ENCODE measurements around the gene CBX6. TPM values are rescaled to one million over a fixed set of nuclear protein-coding genes. Genes with fewer than 3 reads are reported as not detected.

Gene CBX6
- total and polyA plus RNA-seq, 10 of the 15 experiments (the other 5 are each of a cell fraction or from before 2014, with no cell fraction given) = 3.6 to 142 (median 37.4) TPM

DNA sequence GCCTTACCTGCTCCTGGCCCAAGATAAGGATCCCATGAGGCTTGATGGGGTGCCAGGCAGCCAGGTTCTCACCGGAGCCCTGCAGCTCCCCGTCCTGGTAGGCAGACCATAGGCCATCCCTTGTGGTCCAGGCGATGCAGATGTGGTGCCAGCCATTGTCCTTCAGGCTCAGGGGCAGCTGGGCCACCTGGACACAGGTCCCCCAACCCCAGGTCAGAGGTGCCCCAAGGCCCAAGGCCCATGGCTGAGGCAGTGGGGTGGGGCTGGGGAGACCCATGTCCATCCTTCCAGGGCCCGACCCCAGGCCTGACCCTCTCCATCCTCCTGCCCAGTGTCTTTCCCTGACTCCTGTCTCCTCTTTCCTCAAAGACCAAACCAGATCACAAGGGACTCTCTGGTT is 48.9 kb downstream of the CBX6 start:
- Histone ChIP-seq H3K4me3 (no peak overlapping the region), H3K27me3 (replicated peaks in 1 of 2; ENCODE audit: control insufficient read depth in 2 of 2, insufficient read depth in 2 of 2, low read length in 1 of 2) (peaks cover 0 to 2% of the 10 kb centered on the region in 2 experiments; a peak in 3 of 4 replicates), H3K9ac (ENCODE audit: control insufficient read depth, insufficient read depth, low read length) (no peak overlapping the region), H3K36me3 (ENCODE audit: control insufficient read depth in 2 of 2, insufficient read depth in 2 of 2, low read length in 1 of 2) (no peaks in the 10 kb centered on the region), H3K79me2 (ENCODE audit: control insufficient read depth, insufficient read depth, low read length) (no peaks in the 10 kb centered on the region), H3K4me1 (ENCODE audit: control insufficient read depth, insufficient read depth, low read length) (no peaks in the 10 kb centered on the region), H3K4me2 (ENCODE audit: control insufficient read depth, insufficient read depth) (no peak overlapping the region), H3K27ac (ENCODE audit: control insufficient read depth, insufficient read depth) (no peak overlapping the region), H4K20me1 (ENCODE audit: control insufficient read depth, insufficient read depth) (no peaks in the 10 kb centered on the region), H2AFZ (ENCODE audit: control insufficient read depth, low read depth, low read length) (no peak overlapping the region), H3K9me3 (replicated peaks; ENCODE audit: control insufficient read depth, insufficient read depth, low read length) (no peaks in the 10 kb centered on the region)
- ChIA-PET RAD21 (ENCODE audit: unreplicated experiment) (no interaction called here), CTCF (interaction anchor here (0.7 kb wide), 1 partner anchor 706 kb away, joined by 3 read pairs; no protein-coding TSS in a partner anchor), POLR2A (no interaction called here), SMC1A (ENCODE audit: uncharacterized antibody, unreplicated experiment) (no interaction called here)
- no peak for FAIRE-seq
- in situ Hi-C loops (cut with MboI) = no loop called here
- no peak for DNase-seq (ENCODE audit: low read depth, low spot score)
- no TSS peak for BruUV-seq (replicated peaks)
- WGBS (ENCODE audit: insufficient coverage, insufficient replicate concordance, low lambda C conversion rate, missing lambda C conversion rate) = 21% methylated on average over 4 of the region's 4 CpGs
- no peak for ATAC-seq
- intact Hi-C loops (cut with micrococcal nuclease; ENCODE audit: unreplicated experiment) = no loop called here
- TF ChIP-seq RB1 (IDR thresholded peaks at IDR 0.05; ENCODE audit: borderline replicate concordance) = no peak
- TF ChIP-seq, protein P1, sequence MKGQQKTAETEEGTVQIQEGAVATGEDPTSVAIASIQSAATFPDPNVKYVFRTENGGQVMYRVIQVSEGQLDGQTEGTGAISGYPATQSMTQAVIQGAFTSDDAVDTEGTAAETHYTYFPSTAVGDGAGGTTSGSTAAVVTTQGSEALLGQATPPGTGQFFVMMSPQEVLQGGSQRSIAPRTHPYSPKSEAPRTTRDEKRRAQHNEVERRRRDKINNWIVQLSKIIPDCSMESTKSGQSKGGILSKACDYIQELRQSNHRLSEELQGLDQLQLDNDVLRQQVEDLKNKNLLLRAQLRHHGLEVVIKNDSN (IDR thresholded peaks at IDR 0.05; ENCODE audit: borderline replicate concordance, extremely low read length, insufficient read depth, low read depth, low read length) = no peak
- no peak for TF ChIP-seq LARP7 (IDR thresholded peaks at IDR 0.05)
- TF ChIP-seq SMARCA5 (IDR thresholded peaks at IDR 0.05) = no peak
- TF ChIP-seq RUNX3 (IDR thresholded peaks at IDR 0.05; ENCODE audit: low read length) = no peak
- TF ChIP-seq ATF2 (IDR thresholded peaks at IDR 0.05; ENCODE audit: low read length) = no peak

DNA sequence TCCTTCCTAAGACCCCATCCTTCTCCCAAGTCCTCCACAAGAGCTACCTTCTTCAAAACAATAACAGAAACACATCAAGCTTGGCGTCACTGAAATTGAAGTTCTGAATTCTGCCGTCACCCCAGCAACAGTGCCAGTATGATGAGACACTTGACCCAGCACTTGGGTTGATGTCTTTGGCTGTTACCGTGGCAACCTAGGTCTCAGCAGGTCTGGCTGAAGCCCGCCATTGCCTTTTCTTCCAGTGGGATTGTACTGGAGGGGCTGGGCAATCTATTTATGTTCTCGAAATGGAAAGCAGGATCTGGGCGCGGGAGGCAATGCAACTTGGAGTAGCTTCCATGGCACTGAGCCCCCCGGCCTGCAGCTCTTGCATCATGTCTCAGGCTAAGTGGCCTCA is 52.0 kb downstream of the CBX6 start:
- in situ Hi-C loops (cut with MboI) = no loop called here
- ATAC-seq = no peak
- BruUV-seq (replicated peaks) = no TSS peak

More for the DNA sequence above, 52.0 kb downstream of the CBX6 start:
- Histone ChIP-seq H3K27ac (ENCODE audit: control insufficient read depth, insufficient read depth) (no peak overlapping the region), H3K27me3 (replicated peaks in 1 of 2; ENCODE audit: control insufficient read depth in 2 of 2, insufficient read depth in 2 of 2, low read length in 1 of 2) (peaks cover 0 to 2% of the 10 kb centered on the region in 2 experiments), H3K4me2 (ENCODE audit: control insufficient read depth, insufficient read depth) (no peak overlapping the region), H3K9ac (ENCODE audit: control insufficient read depth, insufficient read depth, low read length) (no peak overlapping the region), H4K20me1 (ENCODE audit: control insufficient read depth, insufficient read depth) (no peaks in the 10 kb centered on the region), H3K79me2 (ENCODE audit: control insufficient read depth, insufficient read depth, low read length) (no peaks in the 10 kb centered on the region), H3K4me1 (ENCODE audit: control insufficient read depth, insufficient read depth, low read length) (no peaks in the 10 kb centered on the region), H3K9me3 (replicated peaks; ENCODE audit: control insufficient read depth, insufficient read depth, low read length) (no peaks in the 10 kb centered on the region), H2AFZ (ENCODE audit: control insufficient read depth, low read depth, low read length) (no peak overlapping the region), H3K36me3 (ENCODE audit: control insufficient read depth in 2 of 2, insufficient read depth in 2 of 2, low read length in 1 of 2) (no peaks in the 10 kb centered on the region), H3K4me3 (no peak overlapping the region)
- TF ChIP-seq CBX3 (IDR thresholded peaks at IDR 0.05; ENCODE audit: borderline replicate concordance, low read depth) (no peak), ETV6 (conservative IDR thresholded peaks at IDR 0.05 in 1 of 2, IDR thresholded peaks at IDR 0.05 in 1 of 2; ENCODE audit: borderline replicate concordance in 1 of 2, low read depth in 1 of 2) (no peak), JUNB (IDR thresholded peaks at IDR 0.05) (no peak), YY1 (IDR thresholded peaks at IDR 0.05; ENCODE audit: low read depth, low read length) (no peak), MTA3 (IDR thresholded peaks at IDR 0.05; ENCODE audit: borderline replicate concordance, low read length) (no peak), BRCA1 (IDR thresholded peaks at IDR 0.05; ENCODE audit: low read depth, low read length) (no peak)
- DNase-seq (ENCODE audit: low read depth, low spot score) (no peak), FAIRE-seq (no peak)
- RAD21 ChIA-PET (ENCODE audit: unreplicated experiment) = no interaction called here
- CTCF ChIA-PET = no interaction called here
- SMC1A ChIA-PET (ENCODE audit: uncharacterized antibody, unreplicated experiment) = no interaction called here
- 19% methylated on average over 8 of the region's 8 CpGs for WGBS (ENCODE audit: insufficient coverage, insufficient replicate concordance, low lambda C conversion rate, missing lambda C conversion rate)
- POLR2A ChIA-PET = no interaction called here
- intact Hi-C loops (cut with micrococcal nuclease; ENCODE audit: unreplicated experiment) = no loop called here
